Naive thymus-derived CD4-positive, alpha-beta T cell (primary cell): ENCODE measurements around the gene RHPN2. TPM values are rescaled to one million over a fixed set of nuclear protein-coding genes. Genes with fewer than 3 reads are reported as not detected.
A peak's percentile ranks its signal among the peaks of the same experiment; 100 is the strongest.
"Not testable (repeated sequence)": the region's sequence is repeated elsewhere in the genome, so short reads cannot be mapped to it uniquely, and the experiment has no call there.

Experiments used
- ATAC-seq: fragments of 150-1000 bp; cut with Tn5 transposase; 2 replicates; pipeline ENCODE4 v1.10.0; 2021; ENCODE audit warnings: mild to moderate bottlenecking, moderate library complexity
- CTCF ChIA-PET: fragments of 350-600 bp; sonication (Branson Sonifier 250); formaldehyde crosslinking; loops from one replicate; lab custom pipeline; 2021; ENCODE audit warnings: antibody characterized with exemption; lab: Charles Lee
- POLR2A ChIA-PET: fragments of 350-600 bp; sonication (Branson Sonifier 250); formaldehyde crosslinking; loops from one replicate; lab custom pipeline; 2021; ENCODE audit warnings: antibody characterized with exemption, inconsistent platforms; lab: Charles Lee
- DNase-seq, 9 donors: peaks; one replicate each; pipeline versions ENCODE4 v3.0.0 to v3.0.0-alpha.2; 2020 to 2022; ENCODE audit warnings: mixed read lengths in 1 of 9
- H3K27ac ChIP-seq: one replicate; pipeline ENCODE4 v1.7.0; 2013; ENCODE audit warnings: mild to moderate bottlenecking, low read depth, low read length, moderate library complexity
- H3K27me3 ChIP-seq, 2 donors: one replicate each; pipeline ENCODE4 v1.7.0; 2013; ENCODE audit warnings: low read length in 2 of 2, mild to moderate bottlenecking in 2 of 2, moderate library complexity in 2 of 2; ENCODE audit not compliant: control insufficient read depth in 2 of 2, insufficient read depth in 2 of 2
- H3K36me3 ChIP-seq, 3 experiments: 1 replicate in 2 of 3; 2 replicates in 1 of 3; pipeline ENCODE4 v1.7.0; 2013; ENCODE audit warnings: low read length in 3 of 3, mild to moderate bottlenecking in 3 of 3, moderate library complexity in 1 of 3; ENCODE audit not compliant: insufficient read depth in 3 of 3, control insufficient read depth in 2 of 3
- H3K4me1 ChIP-seq, 2 donors: one replicate each; pipeline ENCODE4 v1.7.0; 2013; ENCODE audit warnings: low read length in 2 of 2, mild to moderate bottlenecking in 2 of 2, moderate library complexity in 1 of 2; ENCODE audit not compliant: control insufficient read depth in 2 of 2, insufficient read depth in 2 of 2
- H3K4me3 ChIP-seq: 2 replicates; pipeline ENCODE4 v1.7.0; 2013; ENCODE audit warnings: mild to moderate bottlenecking, low read length
- H3K9me3 ChIP-seq, 3 experiments: 1 replicate in 2 of 3; 2 replicates in 1 of 3; pipeline ENCODE4 v1.7.0; 2013; ENCODE audit warnings: low read length in 3 of 3; ENCODE audit not compliant: control insufficient read depth in 2 of 3
- H3K27ac Mint-ChIP-seq, 9 donors: one replicate each; pipeline ENCODE4 v1.8.0; 2020 to 2022; ENCODE audit warnings: mixed read lengths in 9 of 9, mild to moderate bottlenecking in 8 of 9, moderate library complexity in 5 of 9, inconsistent platforms in 2 of 9
- H3K27me3 Mint-ChIP-seq, 5 donors: one replicate each; pipeline ENCODE4 v1.8.0; 2021 to 2022; ENCODE audit warnings: mixed read lengths in 5 of 5, mild to moderate bottlenecking in 1 of 5
- H3K36me3 Mint-ChIP-seq, 5 donors: one replicate each; pipeline ENCODE4 v1.8.0; 2020 to 2022; ENCODE audit warnings: mixed read lengths in 5 of 5, mild to moderate bottlenecking in 3 of 5, inconsistent platforms in 1 of 5
- H3K4me1 Mint-ChIP-seq, 7 donors: one replicate each; pipeline ENCODE4 v1.8.0; 2020 to 2022; ENCODE audit warnings: mixed read lengths in 7 of 7, mild to moderate bottlenecking in 3 of 7, inconsistent platforms in 1 of 7
- H3K4me3 Mint-ChIP-seq, 10 donors: one replicate each; pipeline ENCODE4 v1.8.0; 2020 to 2022; ENCODE audit warnings: mild to moderate bottlenecking in 10 of 10, mixed read lengths in 10 of 10, moderate library complexity in 6 of 10, inconsistent platforms in 2 of 10
- H3K9me3 Mint-ChIP-seq, 11 donors: one replicate each; pipeline ENCODE4 v1.8.0; 2020 to 2022; ENCODE audit warnings: mixed read lengths in 11 of 11, mild to moderate bottlenecking in 4 of 11, inconsistent platforms in 1 of 11, moderate library complexity in 1 of 11
- intact Hi-C, 2 donors: fragments of 100-400 bp; cut with micrococcal nuclease; formaldehyde crosslinking; loops; one replicate each; pipeline ENCODE4 v1.15.1; 2023
- polyA plus RNA-seq, 2 donors: library from polyadenylated mRNA; unstranded; fragments of 300-500 nt; fragmentation: Illumina TruSeq; gene quantifications; one replicate each; pipeline ENCODE4 v1.2.3, GENCODE V29; 2021
- total RNA-seq, 6 experiments: library from RNA in 5 of 6; stranded (reverse) in 5 of 6; gene quantifications; 1 replicate in 5 of 6; 2 replicates in 1 of 6; pipeline ENCODE4 v1.2.3 and lab custom pipeline; 2021 to 2026

RHPN2 gene
- total and polyA plus RNA-seq, 7 experiments from 2014 or later = 0.16 to 2.6 (median 0.34) TPM; not detected in 2

DNA sequence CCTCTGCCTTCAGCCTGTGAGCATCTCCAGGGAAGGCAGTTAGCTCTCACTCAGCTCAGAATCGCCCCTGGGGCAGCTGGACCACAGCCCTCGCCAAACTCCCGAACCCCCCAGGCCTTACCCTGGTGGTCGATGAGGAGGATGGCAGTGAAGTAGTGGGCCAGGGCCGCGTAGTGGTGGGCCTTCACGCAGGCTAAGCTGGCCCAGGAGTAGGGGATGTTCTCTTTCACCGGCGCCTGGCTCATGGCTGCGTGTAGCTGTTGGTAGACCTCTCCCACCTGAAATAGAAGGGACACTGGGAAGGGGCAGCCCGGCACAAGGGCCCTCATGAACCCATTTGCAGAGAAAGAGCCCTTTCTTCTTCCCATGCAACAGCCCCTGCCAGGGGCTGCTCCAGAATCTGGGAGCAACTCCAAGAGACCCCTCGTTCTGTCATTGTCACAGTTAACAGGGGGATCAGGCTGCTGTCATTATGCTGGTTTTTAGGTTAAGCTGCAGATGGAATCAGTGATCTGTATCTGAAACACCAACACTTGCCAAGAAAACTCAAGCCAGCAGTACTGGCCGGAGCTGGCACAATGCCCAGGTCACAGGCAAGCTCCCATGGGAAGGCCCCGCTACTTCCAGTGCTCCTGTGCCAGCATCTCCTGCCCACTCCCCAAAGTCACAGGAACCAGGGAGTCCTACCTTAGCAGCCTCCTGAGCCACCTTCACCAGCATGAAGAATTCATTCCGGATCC lies 62.4 kb downstream of the RHPN2 start:
- intact Hi-C loops, H3K27ac Mint-ChIP-seq, H3K4me1 ChIP-seq, H3K36me3 Mint-ChIP-seq, H3K9me3 ChIP-seq, H3K27me3 Mint-ChIP-seq, H3K4me3 Mint-ChIP-seq, H3K4me3 ChIP-seq, H3K27me3 ChIP-seq, DNase-seq, H3K9me3 Mint-ChIP-seq, H3K27ac ChIP-seq, CTCF ChIA-PET, POLR2A ChIA-PET, ATAC-seq, H3K36me3 ChIP-seq: not testable (repeated sequence)
- peaks cover 10 to 22% (median 16%) of the 10 kb centered on the region in 7 donors for H3K4me1 Mint-ChIP-seq

GRCh38 chr19:33000910-33001309 lies 63.8 kb downstream of the RHPN2 start:
- Histone ChIP-seq H3K36me3 (no peaks in the 10 kb centered on the region), H3K4me3 (no peak overlapping the region), H3K9me3 (no peaks in the 10 kb centered on the region), H3K27ac (no peak overlapping the region), H3K4me1 (peaks cover 3% of the 10 kb centered on the region in 2 donors), H3K27me3 (no peaks in the 10 kb centered on the region)
- Mint-ChIP-seq H3K4me1 (peaks cover 10 to 22% (median 16%) of the 10 kb centered on the region in 7 donors), H3K9me3 (peaks cover 0 to 1% (median 0%) of the 10 kb centered on the region in 11 donors), H3K36me3 (no peaks in the 10 kb centered on the region), H3K27me3 (peaks cover 0 to 5% (median 0%) of the 10 kb centered on the region in 5 donors), H3K27ac (peak overlapping the region in 5 of 9 donors; percentile 14 to 84 (median 70)), H3K4me3 (peak overlapping the region in 7 of 10 donors; percentile 27 to 82 (median 62))
- ChIA-PET POLR2A (no interaction called here), CTCF (no interaction called here)
- intact Hi-C loops = no loop called here
- DNase-seq (no peak), ATAC-seq (no peak)

GRCh38 chr19:33000510-33000909 lies 64.2 kb downstream of the RHPN2 start:
- DNase-seq = peak in 7 of 9 donors; percentile 11 to 29 (median 24)
- H3K4me3 Mint-ChIP-seq = peak overlapping the region; percentile 21 to 82 (median 59)
- no peaks in the 10 kb centered on the region for H3K27me3 ChIP-seq
- POLR2A ChIA-PET = no interaction called here
- intact Hi-C loops = no loop called here
- no peak overlapping the region for H3K27ac ChIP-seq
- peak overlapping the region in 8 of 9 donors; percentile 14 to 84 (median 58) for H3K27ac Mint-ChIP-seq
- H3K9me3 Mint-ChIP-seq = peaks cover 0 to 1% (median 0%) of the 10 kb centered on the region in 11 donors
- H3K4me1 Mint-ChIP-seq = peaks cover 10 to 22% (median 16%) of the 10 kb centered on the region in 7 donors
- H3K27me3 Mint-ChIP-seq = peaks cover 0 to 5% (median 0%) of the 10 kb centered on the region in 5 donors
- CTCF ChIA-PET = no interaction called here
- peaks cover 3% of the 10 kb centered on the region in 2 donors for H3K4me1 ChIP-seq
- H3K36me3 Mint-ChIP-seq = no peaks in the 10 kb centered on the region
- H3K36me3 ChIP-seq = no peaks in the 10 kb centered on the region
- no peak overlapping the region for H3K4me3 ChIP-seq
- H3K9me3 ChIP-seq = no peaks in the 10 kb centered on the region
- ATAC-seq = peak; percentile 27

- H3K4me1 ChIP-seq = peaks cover 3% of the 10 kb centered on the region in 2 donors
- peak overlapping the region in 1 of 10 donors; percentile 32 for H3K4me3 Mint-ChIP-seq
- H3K27ac Mint-ChIP-seq = peak overlapping the region in 6 of 9 donors; percentile 20 to 62 (median 54)
- ChIA-PET POLR2A (no interaction called here), CTCF (no interaction called here)
- peaks cover 0 to 1% (median 0%) of the 10 kb centered on the region in 11 donors for H3K9me3 Mint-ChIP-seq
- H3K27me3 ChIP-seq = no peaks in the 10 kb centered on the region
- no peak overlapping the region for H3K27ac ChIP-seq
- no peaks in the 10 kb centered on the region for H3K36me3 Mint-ChIP-seq
- intact Hi-C loops = no loop called here
- ATAC-seq (no peak), DNase-seq (no peak)
- H3K4me3 ChIP-seq = no peak overlapping the region
- H3K36me3 ChIP-seq = no peaks in the 10 kb centered on the region
- peaks cover 10 to 22% (median 16%) of the 10 kb centered on the region in 7 donors for H3K4me1 Mint-ChIP-seq
- no peaks in the 10 kb centered on the region for H3K9me3 ChIP-seq
- H3K27me3 Mint-ChIP-seq = peaks cover 0 to 5% (median 0%) of the 10 kb centered on the region in 5 donors
These were observed 66.0 kb downstream of the RHPN2 start for GRCh38 chr19:32998722-32999121.

DNA sequence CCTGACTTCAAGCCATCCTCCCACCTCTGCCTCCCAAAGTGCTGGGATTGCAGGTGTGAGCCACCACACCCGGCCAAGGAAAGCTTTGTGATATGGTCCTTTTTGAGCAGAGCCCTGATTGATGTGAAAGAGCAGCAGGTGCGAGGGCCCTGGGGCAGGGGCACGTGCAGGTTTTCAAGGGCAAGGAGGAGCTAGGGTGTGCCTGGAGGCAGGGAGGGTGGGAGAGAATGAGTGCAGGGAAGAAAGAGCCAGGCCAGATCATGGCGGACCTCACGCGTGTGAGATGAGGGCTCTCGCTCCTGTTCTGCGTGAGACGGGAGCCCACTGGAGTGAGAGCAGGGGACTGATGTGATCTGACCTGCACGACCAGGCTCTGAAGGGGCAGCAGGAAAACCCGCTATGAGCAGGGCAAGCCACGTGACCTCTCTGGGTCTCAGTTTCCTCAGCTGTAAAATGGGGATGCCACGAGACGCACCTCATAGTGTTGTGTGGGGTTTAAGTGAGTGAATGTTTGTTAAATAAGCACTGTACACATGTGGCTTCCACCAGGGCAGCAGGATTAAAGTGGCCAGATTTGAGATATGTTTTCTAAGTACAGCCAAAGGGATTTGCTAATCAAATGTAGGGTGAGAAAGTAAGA lies 66.9 kb downstream of the RHPN2 start:
- ChIA-PET POLR2A (no interaction called here), CTCF (no interaction called here)
- Mint-ChIP-seq H3K36me3 (no peaks in the 10 kb centered on the region), H3K9me3 (peaks cover 0 to 1% (median 0%) of the 10 kb centered on the region in 11 donors), H3K4me3 (no peak overlapping the region), H3K27ac (peak overlapping the region in 4 of 9 donors; percentile 32 to 70 (median 56)), H3K4me1 (peaks cover 10 to 22% (median 16%) of the 10 kb centered on the region in 7 donors), H3K27me3 (peaks cover 0 to 5% (median 0%) of the 10 kb centered on the region in 5 donors)
- intact Hi-C loops = no loop called here
- Histone ChIP-seq H3K9me3 (no peaks in the 10 kb centered on the region), H3K4me1 (peaks cover 3% of the 10 kb centered on the region in 2 donors), H3K36me3 (no peaks in the 10 kb centered on the region), H3K4me3 (no peak overlapping the region), H3K27ac (no peak overlapping the region), H3K27me3 (no peaks in the 10 kb centered on the region)
- no peak for DNase-seq
- ATAC-seq = no peak

DNA sequence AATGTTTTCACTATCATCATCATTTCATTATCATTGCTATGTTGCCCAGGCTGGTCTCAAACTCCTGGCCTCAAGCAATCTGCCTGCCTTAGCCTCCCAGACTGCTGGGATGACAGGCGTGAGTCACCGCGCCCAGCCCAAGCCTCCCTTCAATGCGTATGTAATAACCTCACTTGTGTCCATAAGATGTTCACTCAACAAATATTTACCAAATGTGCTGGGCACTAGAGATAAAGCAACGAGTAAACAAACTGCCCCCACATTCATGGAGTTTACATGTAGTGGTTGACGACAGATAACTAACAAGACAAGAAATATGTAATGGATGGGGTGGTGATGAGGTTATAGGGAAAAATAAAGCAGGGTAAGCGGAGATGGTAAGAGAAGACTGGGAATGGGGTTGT lies 67.6 kb downstream of the RHPN2 start:
- H3K4me3 Mint-ChIP-seq, H3K27me3 Mint-ChIP-seq, H3K9me3 ChIP-seq, H3K36me3 Mint-ChIP-seq, H3K27me3 ChIP-seq, H3K4me3 ChIP-seq, CTCF ChIA-PET, intact Hi-C loops, DNase-seq, ATAC-seq, H3K4me1 ChIP-seq, H3K36me3 ChIP-seq, POLR2A ChIA-PET, H3K9me3 Mint-ChIP-seq, H3K27ac ChIP-seq: not testable (repeated sequence)
- peaks cover 10 to 22% (median 16%) of the 10 kb centered on the region in 7 donors for H3K4me1 Mint-ChIP-seq
- peak overlapping the region in 1 of 9 donors; percentile 45 for H3K27ac Mint-ChIP-seq
